HepG2 (cell line): Measurements from ENCODE around the gene RIMBP3C. TPM values are rescaled to one million over a fixed set of nuclear protein-coding genes. Genes with fewer than 3 reads are reported as not detected.
A peak's percentile ranks its signal among the peaks of the same experiment; 100 is the strongest.
"Not testable (repeated sequence)": the region's sequence is repeated elsewhere in the genome, so short reads cannot be mapped to it uniquely, and the experiment has no call there.

Experiments
- ATAC-seq: fragments of 200-7000 bp; cut with Tn5 transposase; 3 replicates; pipeline ENCODE4 v1.9.1; 2020; ENCODE audit warnings: mild to moderate bottlenecking, moderate library complexity
- BruUV-seq: library from RNA; stranded (reverse); fragments of 400-500 nt; replicated peaks from 2 replicates; lab custom pipeline; 2021; lab: Mats Ljungman, UMichigan
- CTCF ChIA-PET: fragments of 300-600 bp; formaldehyde crosslinking; extraction: SDS; loops from one replicate; lab custom pipeline; 2021; ENCODE audit warnings: low total read pairs, inconsistent platforms, low intra/inter-chr PET ratio; lab: Yijun Ruan, JAX
- POLR2A ChIA-PET: fragments of 350-600 bp; sonication (Branson Sonifier 250); formaldehyde crosslinking; loops from one replicate; lab custom pipeline; 2020; ENCODE audit warnings: antibody characterized with exemption, inconsistent platforms; lab: Yijun Ruan, JAX
- DNase-seq: peaks from one replicate; pipeline ENCODE4 v3.0.0-alpha.2; 2015; ENCODE audit warnings: low spot score
- FAIRE-seq: peaks from 3 replicates; lab custom pipeline; 2011; peaks lifted over from hg19 to GRCh38; lab: Jason Lieb, UNC
- H2AFZ ChIP-seq: one replicate; pipeline ENCODE4 v1.6.1; 2011; ENCODE audit warnings: low read length, inconsistent platforms
- H3K27ac ChIP-seq: fragments of 300-600 bp; 3 replicates; pipeline ENCODE4 v1.8.0; 2011; ENCODE audit warnings: mixed run types, mild to moderate bottlenecking, mixed read lengths, low read length, inconsistent platforms; ENCODE audit not compliant: insufficient read depth; ENCODE audit errors: extremely low read length
- H3K27me3 ChIP-seq, 2 experiments: fragments of 200-600 bp in 1 of 2; 2 replicates in 1 of 2; 3 replicates in 1 of 2; pipeline versions ENCODE4 v1.6.0 to v1.8.0; 2011; ENCODE audit warnings: low read length in 2 of 2, mild to moderate bottlenecking in 2 of 2, moderate library complexity in 2 of 2, inconsistent platforms in 1 of 2; ENCODE audit not compliant: insufficient read depth in 2 of 2, control insufficient read depth in 1 of 2
- H3K36me3 ChIP-seq, 2 experiments: fragments of 200-600 bp in 1 of 2; replicated peaks in 1 of 2; 2 replicates in 1 of 2; 3 replicates in 1 of 2; pipeline versions ENCODE4 v1.5.1 to v1.8.0; 2011; ENCODE audit warnings: low read length in 2 of 2, inconsistent platforms in 1 of 2; ENCODE audit not compliant: insufficient read depth in 2 of 2, control insufficient read depth in 1 of 2
- H3K4me1 ChIP-seq: 2 replicates; pipeline ENCODE4 v1.5.1; 2012; ENCODE audit warnings: low read length, inconsistent platforms; ENCODE audit not compliant: insufficient read depth
- H3K4me2 ChIP-seq: 2 replicates; pipeline ENCODE4 v1.6.0; 2011; ENCODE audit warnings: low read depth, low read length, inconsistent platforms
- H3K4me3 ChIP-seq, 3 experiments: fragments of 200-600 bp in 1 of 3; sonication (generic), shearing (Covaris generic) in 1 of 3; replicated peaks in 1 of 3; 2 replicates each; pipeline ENCODE4 v1.5.1; 2011 to 2016; ENCODE audit warnings: low read length in 3 of 3, inconsistent platforms in 2 of 3, low read depth in 2 of 3, mild to moderate bottlenecking in 2 of 3, control low read depth in 1 of 3, mixed read lengths in 1 of 3; ENCODE audit not compliant: insufficient read depth in 1 of 3
- H3K79me2 ChIP-seq: one replicate; pipeline ENCODE4 v1.6.1; 2011; ENCODE audit warnings: low read length, inconsistent platforms; ENCODE audit not compliant: insufficient read depth
- H3K9ac ChIP-seq: 2 replicates; pipeline ENCODE4 v1.6.0; 2011; ENCODE audit warnings: mild to moderate bottlenecking, low read depth, low read length, inconsistent platforms; ENCODE audit not compliant: insufficient read depth
- H3K9me3 ChIP-seq: 2 replicates; pipeline ENCODE4 v1.5.1; 2012; ENCODE audit warnings: mild to moderate bottlenecking, low read length
- H4K20me1 ChIP-seq: 2 replicates; pipeline ENCODE4 v1.6.0; 2011; ENCODE audit warnings: inconsistent platforms, mild to moderate bottlenecking, low read length, moderate library complexity; ENCODE audit not compliant: insufficient read depth
- WGBS: methylation state at CpG from one replicate; pipeline ENCODE4 v1.1.6; 2017; ENCODE audit warnings: low lambda C conversion rate; 5-methylcytosine and 5-hydroxymethylcytosine counted together
- in situ Hi-C: cut with HindIII; loops from 2 replicates; pipeline ENCODE4 v1.10.0; 2017; ENCODE audit warnings: low pct_unique_long_range_greater_than_20kb; ENCODE audit not compliant: extremely low pct_ligation_motif_present
- intact Hi-C: fragments of 100-400 bp; cut with micrococcal nuclease; formaldehyde crosslinking; loops from one replicate; pipeline ENCODE4 v1.10.0; 2022; ENCODE audit not compliant: unreplicated experiment
- polyA plus RNA-seq, 8 experiments: library from polyadenylated mRNA; depleted of rRNA in 3 of 8; stranded (reverse) in 7 of 8; unstranded in 1 of 8; fragments of >200 nt; fragmentation: Illumina TruSeq in 4 of 8; extraction: Trizol in 4 of 8; gene quantifications; 2 replicates each; pipeline versions ENCODE4 v1.2.1 to v1.2.3, GENCODE V29; 2011 to 2016; ENCODE audit warnings: low read depth in 4 of 8, missing spikeins in 1 of 8, mixed read lengths in 1 of 8; ENCODE audit not compliant: insufficient read depth in 1 of 8
- total RNA-seq, 5 experiments: library from RNA; depleted of rRNA; stranded (reverse); fragments of >200 nt; fragmentation: Illumina TruSeq; extraction: Trizol; gene quantifications; 2 replicates each; pipeline ENCODE4 v1.2.3, GENCODE V29; 2016; ENCODE audit warnings: low read depth in 1 of 5

The RIMBP3C gene
- total and polyA plus RNA-seq, 2 of the 13 experiments (the other 11 are each of a cell fraction or from before 2014, with no cell fraction given), result 0.15 TPM; not detected in 1

DNA sequence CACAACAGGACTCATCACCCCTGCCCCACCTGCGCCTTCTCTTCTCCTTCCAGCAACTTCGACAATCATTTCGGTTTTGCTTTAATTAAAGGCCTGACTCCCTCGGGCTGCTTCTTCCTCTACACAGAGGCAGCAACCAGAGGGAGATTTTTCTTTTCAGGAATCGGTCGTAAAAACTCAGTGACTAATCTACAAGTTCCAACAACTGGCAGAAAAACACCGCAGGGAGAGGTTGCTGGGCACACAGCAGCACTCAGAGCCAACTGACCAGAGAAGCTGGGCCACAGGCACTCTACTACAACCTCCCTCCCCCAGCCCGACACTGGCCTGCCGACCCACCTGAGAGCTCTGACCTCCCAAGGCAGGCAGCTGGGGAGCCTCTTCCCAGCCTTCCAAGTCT is 36.0 kb downstream of the RIMBP3C start:
- H3K79me2 ChIP-seq, H2AFZ ChIP-seq, CTCF ChIA-PET, H3K36me3 ChIP-seq, in situ Hi-C loops, POLR2A ChIA-PET, H3K9me3 ChIP-seq, H3K4me1 ChIP-seq, intact Hi-C loops, H3K27ac ChIP-seq, H4K20me1 ChIP-seq, FAIRE-seq, H3K4me2 ChIP-seq, H3K9ac ChIP-seq, H3K4me3 ChIP-seq, BruUV-seq, DNase-seq, H3K27me3 ChIP-seq: not testable (repeated sequence)
- 0 out of 3 replicates have a peak, but pooled peaks have one; percentile 6 for ATAC-seq
- WGBS, result no CpG with 5 or more reads among the region's 9 CpGs

DNA sequence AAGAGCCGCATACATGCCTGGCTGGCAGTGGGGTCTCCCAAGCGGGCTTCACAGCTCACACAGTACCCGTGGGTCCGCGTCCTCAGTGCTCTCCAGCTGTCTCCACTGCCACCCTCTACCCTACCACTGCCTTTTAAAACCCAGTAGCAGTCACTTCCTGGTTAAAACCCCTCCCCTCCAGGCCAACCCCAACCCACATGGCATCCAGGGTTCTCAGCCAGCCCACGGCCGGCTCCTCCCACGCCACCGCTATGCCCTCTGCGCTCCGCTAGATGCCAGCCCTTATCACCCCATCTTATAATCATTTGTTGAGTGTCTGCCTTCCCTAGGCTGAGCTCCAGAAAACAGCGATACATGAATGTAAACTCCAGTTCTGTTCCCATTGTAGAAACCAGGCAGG is 37.1 kb downstream of the RIMBP3C start:
- intact Hi-C loops, H3K9me3 ChIP-seq, H3K79me2 ChIP-seq, H4K20me1 ChIP-seq, DNase-seq, H3K36me3 ChIP-seq, H3K4me1 ChIP-seq, FAIRE-seq, H3K9ac ChIP-seq, H3K4me3 ChIP-seq, POLR2A ChIA-PET, BruUV-seq, H3K27me3 ChIP-seq, H2AFZ ChIP-seq, CTCF ChIA-PET, in situ Hi-C loops, H3K4me2 ChIP-seq, H3K27ac ChIP-seq: not testable (repeated sequence)
- ATAC-seq, result peak; percentile 30
- WGBS, result no CpG with 5 or more reads among the region's 12 CpGs

DNA sequence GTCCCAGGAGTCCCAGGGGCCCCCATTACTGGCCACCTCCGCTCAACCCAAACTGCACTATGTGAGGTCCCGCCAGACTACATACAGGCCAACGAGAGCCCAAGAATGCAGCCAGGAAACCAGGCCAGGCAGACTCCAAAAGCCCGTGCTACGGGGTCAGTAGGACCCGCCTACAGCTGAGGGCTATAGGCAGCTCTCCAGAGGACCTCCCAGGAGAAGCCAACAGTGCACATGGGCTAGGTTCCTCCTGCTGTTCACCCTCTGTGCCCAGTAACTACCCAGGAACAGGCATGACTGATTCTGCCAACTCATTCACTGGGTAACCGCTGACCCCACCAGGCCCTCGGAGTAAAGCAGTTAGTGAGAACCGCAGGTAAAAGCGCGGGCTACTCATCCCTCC is 39.2 kb downstream of the RIMBP3C start:
- H3K79me2 ChIP-seq, POLR2A ChIA-PET, H3K9ac ChIP-seq, in situ Hi-C loops, BruUV-seq, H4K20me1 ChIP-seq, FAIRE-seq, H3K27ac ChIP-seq, intact Hi-C loops, H3K9me3 ChIP-seq, ATAC-seq, DNase-seq, H2AFZ ChIP-seq, H3K4me1 ChIP-seq, CTCF ChIA-PET, H3K27me3 ChIP-seq, H3K36me3 ChIP-seq, H3K4me2 ChIP-seq, H3K4me3 ChIP-seq: not testable (repeated sequence)
- WGBS, result no CpG with 5 or more reads among the region's 11 CpGs

DNA sequence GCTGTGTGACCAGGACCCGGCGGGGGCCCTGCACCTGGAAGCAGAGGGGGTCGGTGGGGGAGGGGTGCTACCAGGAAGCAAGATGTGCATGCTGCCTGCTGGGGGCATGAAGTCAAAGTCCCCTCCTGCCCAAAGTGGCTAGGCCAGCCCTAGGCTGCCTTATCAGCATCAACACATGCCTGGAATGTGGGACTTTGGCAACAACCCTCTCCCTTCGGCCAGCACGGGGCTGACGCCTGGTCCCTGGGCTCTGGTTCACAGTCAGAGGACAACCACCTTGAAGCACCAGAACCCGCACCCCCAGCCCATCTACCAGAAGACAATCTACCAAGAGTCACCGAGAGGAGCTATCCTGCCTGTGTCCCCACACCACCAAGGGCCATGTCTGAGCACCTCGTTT is 40.9 kb downstream of the RIMBP3C start:
- H3K27ac ChIP-seq, in situ Hi-C loops, H3K4me3 ChIP-seq, POLR2A ChIA-PET, H3K79me2 ChIP-seq, BruUV-seq, CTCF ChIA-PET, H3K27me3 ChIP-seq, H2AFZ ChIP-seq, H3K4me1 ChIP-seq, intact Hi-C loops, H3K4me2 ChIP-seq, FAIRE-seq, H3K36me3 ChIP-seq, H4K20me1 ChIP-seq, H3K9me3 ChIP-seq, DNase-seq, H3K9ac ChIP-seq: not testable (repeated sequence)
- no CpG with 5 or more reads among the region's 9 CpGs for whole genome bisulfite sequencing
- ATAC-seq, result peak; percentile 87
